HCT116 (cell line): ENCODE measurements around the gene KRT83.

ENCODE experiments used
- ATF3 ChIP-seq: IDR thresholded peaks from 2 replicates; pipeline ENCODE4 v1.6.1; 2012
- CTCF ChIP-seq, 3 experiments: fragments of 200-600 bp in 1 of 3; sonication (generic) in 1 of 3; IDR thresholded peaks in 2 of 3; conservative IDR thresholded peaks in 1 of 3; 2 replicates each; pipeline ENCODE4 v1.5.1; 2012 to 2017; ENCODE audit warnings: low read depth in 2 of 3, low read length in 2 of 3, antibody characterized with exemption in 1 of 3, borderline replicate concordance in 1 of 3, control low read depth in 1 of 3, mild to moderate bottlenecking in 1 of 3, mixed read lengths in 1 of 3, mixed run types in 1 of 3, moderate library complexity in 1 of 3; ENCODE audit not compliant: insufficient read depth in 1 of 3
- POLR2A ChIP-seq: IDR thresholded peaks from 2 replicates; pipeline ENCODE4 v1.7.0; 2011; ENCODE audit warnings: borderline replicate concordance; ENCODE audit not compliant: insufficient read depth, insufficient read length; ENCODE audit errors: extremely low read depth

DNA sequence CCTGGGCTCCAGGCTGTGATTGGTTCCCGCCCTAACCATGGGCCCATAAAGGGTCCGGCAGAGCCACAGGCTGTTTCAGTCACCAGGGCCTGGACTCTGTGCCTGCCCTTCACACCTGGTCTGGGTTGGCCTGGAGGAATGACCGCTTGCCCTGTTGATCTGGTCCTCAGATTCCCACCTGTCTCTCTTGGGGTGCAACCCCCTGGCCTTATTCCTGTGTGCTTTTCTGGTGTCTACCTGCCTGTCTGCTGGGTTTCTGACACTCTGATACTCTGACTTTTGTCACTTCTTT, 2.9 kb upstream of the KRT83 start:
- TF ChIP-seq ATF3: no peak
- TF ChIP-seq CTCF (IDR thresholded peaks at IDR 0.05 in 2 of 3, conservative IDR thresholded peaks at IDR 0.05 in 1 of 3; ENCODE audit: borderline replicate concordance in 1 of 3, insufficient read depth in 1 of 3, low read depth in 2 of 3, low read length in 2 of 3): no peak
- TF ChIP-seq POLR2A: no peak
